ENCODE measurements around the gene PTBP2.
A peak's percentile ranks its signal among the peaks of the same experiment; 100 is the strongest.

The PTBP2 gene, protein sequence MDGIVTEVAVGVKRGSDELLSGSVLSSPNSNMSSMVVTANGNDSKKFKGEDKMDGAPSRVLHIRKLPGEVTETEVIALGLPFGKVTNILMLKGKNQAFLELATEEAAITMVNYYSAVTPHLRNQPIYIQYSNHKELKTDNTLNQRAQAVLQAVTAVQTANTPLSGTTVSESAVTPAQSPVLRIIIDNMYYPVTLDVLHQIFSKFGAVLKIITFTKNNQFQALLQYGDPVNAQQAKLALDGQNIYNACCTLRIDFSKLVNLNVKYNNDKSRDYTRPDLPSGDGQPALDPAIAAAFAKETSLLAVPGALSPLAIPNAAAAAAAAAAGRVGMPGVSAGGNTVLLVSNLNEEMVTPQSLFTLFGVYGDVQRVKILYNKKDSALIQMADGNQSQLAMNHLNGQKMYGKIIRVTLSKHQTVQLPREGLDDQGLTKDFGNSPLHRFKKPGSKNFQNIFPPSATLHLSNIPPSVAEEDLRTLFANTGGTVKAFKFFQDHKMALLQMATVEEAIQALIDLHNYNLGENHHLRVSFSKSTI

DNA sequence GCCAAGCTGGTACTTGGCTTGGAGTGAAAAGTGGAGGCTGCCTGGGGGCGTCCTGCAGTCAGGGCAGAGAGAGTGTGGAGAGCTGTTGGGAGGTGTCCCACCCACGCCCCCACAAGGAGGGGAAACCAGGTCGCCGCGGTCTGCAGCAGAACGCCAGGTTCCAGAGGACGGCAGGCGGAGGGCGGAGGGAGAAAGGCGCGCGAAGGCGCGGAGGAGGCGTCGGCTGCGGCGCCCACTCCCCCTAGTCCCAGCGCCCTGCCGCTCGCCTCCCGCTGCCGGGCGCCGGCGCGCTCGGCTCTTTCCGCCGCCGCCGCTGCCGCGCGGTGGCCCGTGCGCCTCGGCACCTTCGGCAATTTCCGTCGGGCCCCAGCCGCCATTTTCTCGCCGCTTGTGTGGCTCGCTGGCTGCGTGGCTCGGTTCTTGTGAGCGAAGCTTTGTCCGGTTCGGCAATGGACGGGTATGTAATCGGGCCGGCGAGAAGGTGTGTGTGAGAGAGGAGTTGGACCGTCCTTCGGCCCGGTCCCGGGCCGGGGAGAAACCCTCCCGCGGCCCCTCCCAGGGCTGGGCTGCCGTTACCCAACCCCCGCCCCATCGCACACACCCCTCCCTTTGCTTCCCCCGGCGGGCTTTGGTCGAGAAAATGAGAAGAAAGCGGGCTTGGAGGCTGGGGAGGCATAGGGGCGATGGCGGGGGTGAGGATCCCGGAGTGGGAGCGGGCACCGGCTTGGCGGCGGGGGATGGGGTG, at the start of gene PTBP2:
Gene PTBP2, plus strand, starts transcription at position 369 of the 745 bp plus-strand sequence. Its CDS starts 81 bp downstream, at position 450.
- DNase-seq (ENCODE audit: low spot score) = peak; percentile 78

DNA sequence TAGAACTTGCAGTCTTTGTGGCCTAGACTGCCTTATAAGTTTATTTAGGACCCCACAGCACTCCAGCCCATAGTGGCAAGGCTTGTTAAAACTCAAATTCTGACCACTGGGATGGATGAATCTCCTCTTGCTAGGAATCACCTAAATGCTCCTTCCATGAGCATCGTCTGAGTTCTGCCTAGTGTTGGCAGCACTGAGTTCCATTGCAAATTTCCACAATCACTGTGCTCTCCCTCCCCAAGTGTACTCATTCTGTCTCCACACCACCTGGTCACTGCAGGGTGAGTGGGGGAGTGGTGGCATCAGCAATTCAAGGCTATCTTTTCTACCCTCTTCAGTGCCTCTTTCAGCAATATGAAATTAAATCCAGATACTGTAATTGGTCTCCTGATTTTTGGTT, 46.7 kb upstream of the PTBP2 start:
- no peak for DNase-seq (ENCODE audit: low spot score)

DNA sequence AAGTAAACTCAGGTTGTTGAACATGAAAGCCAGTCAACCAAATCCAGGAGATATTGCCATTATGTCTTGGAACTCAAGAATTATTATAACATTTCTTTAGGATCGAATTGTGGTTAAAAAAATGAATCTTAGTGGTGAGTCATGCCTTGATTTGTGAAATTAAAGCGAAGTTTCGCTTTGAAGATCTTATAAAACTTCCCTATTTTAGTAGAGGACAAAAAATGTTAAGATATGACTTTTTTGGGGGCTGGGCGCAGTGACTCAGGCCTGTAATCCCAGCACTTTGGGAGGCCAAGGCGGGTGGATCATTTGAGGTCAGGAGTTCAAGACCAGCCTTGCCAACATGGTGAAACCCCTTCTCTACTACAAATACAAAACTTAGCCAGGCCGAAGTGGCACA, 39.5 kb upstream of the PTBP2 start:
- DNase-seq (ENCODE audit: low spot score) = no peak

DNA sequence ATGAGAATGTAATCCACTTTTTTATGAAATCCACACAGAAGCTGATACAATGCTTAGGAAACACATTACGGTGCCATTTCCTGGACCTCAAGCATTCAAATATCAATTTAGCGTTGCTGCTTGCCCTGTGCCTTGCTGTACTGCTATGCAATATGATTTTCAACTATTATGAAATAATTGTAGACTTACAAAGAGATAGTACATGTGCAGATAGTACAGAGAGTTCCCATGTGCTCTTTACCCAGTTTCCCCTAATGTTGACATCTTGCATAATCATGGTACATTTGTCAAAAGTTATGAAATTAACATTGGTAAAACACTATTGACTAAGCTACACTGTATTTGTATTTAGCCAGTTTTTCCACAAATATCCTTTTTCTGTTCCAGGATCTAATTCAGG, 37.7 kb upstream of the PTBP2 start:
- DNase-seq (ENCODE audit: low spot score) = no peak

DNA sequence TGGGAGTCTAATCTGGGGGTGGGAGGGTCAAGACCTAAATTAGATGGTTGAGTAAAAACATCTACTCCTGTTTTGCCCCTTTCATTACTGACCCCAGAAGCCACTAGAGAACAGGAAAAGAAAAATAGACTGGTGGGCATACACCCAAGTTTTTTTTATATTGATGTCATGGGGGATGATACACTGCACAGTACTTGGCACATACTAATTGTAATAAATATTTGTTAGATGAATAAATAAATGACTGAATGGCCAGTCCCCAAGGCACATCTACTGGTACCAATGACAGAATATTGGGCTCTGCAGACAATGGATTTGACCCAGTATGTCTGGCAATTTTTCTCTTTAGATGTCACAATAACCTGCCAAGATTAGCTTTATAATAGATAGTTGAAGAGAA, 36.8 kb upstream of the PTBP2 start:
- no peak for DNase-seq (ENCODE audit: low spot score)

DNA sequence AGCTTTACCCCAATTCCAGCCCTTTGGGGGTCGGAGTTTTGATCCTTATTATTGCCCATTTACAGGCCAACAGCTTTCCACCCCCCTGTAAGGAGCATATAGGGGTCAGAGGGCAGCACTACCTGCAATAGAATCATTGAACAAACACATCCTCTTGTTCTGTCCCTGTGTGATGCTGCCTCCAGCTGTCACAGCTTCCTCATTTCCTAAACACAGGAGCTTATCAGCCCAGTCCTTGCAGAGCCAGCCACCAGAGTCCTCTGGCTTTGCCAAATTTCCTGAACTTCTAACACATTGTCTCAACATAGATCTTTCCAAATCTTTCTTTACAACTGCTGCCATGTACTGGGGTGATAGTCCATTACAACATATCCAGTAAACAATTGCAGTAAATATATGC, 32.8 kb upstream of the PTBP2 start:
- no peak for DNase-seq (ENCODE audit: low spot score)

DNA sequence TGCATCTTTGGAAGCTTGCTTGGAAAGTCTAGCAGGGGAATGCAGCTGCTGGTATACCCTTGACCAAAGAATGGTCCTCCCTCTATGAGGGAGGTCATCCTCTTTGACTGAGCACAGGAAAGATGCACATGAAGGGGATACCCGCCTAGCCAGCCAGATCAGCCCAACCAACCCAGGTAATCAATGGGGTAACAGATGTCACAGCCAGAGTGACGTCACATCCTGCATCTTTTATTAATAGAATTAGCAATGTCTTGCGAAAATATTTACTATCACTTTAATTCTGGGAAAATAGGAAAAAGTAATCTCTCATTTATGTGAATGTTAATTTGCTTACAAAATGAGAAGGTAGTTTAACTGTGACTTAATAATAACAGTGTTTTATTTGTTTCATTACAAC, 25.6 kb upstream of the PTBP2 start:
- no peak for DNase-seq (ENCODE audit: low spot score)

DNA sequence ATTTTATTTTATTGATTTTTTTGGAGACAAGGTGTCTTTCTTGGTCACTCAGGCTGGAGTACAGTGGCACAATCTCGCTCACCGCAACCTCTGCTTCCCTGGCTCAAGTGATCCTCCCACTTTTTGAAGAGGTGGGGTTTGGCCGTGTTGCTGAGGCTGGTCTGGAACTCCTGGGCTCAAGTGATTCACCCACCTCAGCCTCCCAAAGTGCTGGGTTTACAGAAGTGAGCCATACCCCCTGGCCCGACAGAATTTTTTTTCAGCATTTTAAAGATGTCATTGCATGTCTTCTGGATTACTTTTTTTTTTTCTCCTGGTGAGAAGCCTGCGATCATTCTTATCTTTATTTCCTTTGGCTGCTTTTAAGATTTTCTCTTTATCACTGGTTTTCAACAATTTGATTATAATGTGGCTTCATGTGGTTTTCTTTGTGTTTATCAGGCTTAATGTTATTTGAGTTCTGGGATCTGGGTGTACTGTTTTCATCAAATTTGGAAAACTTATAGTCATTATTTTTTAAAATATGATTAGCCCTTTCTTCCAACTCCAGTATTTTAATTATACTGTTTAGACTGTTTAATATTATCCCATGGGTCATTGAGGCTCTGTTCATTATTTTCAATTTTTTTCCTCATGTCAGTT, 23.1 kb upstream of the PTBP2 start:
- DNase-seq (ENCODE audit: low spot score) = no peak

DNA sequence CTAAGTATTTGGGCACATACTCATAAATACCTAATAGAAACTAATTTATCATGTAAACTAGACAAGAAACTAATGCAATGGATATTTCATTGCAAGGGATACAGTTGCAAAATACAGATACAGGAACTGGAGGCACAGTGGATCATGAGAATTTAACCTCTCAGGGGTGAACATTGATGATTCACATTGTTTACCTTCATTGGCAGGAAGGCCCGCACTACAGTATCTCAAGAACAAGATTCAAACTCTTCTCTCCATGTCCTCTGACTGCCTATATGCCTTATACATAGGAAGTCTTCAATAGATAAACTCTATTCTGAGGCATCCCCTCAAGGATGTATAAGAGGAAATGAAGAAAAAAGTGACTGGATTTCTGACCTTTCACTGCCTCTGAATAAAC, 18.4 kb upstream of the PTBP2 start:
- no peak for DNase-seq (ENCODE audit: low spot score)

DNA sequence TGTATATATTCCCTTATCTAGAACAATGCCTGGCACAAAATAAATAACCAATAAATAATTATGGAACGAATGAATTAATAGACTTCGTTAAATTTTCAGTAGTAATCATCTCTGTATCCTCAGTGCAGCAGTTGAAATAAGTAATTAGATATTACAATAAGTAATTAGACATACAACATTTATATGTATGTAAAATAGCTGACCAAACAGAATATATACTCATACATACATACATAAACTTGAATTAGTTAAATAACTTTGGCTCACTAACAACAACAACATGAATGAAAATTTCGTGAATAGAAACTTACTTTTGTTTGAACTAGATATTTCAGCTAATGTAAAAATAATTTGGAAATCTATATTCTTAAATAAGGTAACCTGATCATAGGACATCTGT, 14.6 kb upstream of the PTBP2 start:
- no peak for DNase-seq (ENCODE audit: low spot score)

DNA sequence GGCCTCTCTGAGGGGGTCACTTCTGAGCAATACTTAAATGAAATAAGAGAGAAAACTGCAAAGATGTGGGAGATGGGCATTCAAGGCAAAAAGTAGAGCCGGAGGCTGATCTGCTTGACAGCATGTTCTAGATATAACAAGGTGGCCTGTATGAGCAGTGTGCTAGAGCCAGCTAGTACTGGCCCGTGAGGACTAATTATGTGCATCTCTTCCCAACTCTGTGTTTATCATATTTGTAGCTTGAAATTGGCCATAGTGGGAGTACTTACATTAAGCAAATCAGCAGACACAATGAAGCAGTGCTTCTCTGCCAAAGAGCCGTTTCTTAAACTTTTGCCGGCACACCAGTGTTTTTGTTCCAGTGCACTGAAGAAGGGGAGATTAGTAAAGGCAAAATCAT, 13.1 kb upstream of the PTBP2 start:
- DNase-seq (ENCODE audit: low spot score) = no peak

DNA sequence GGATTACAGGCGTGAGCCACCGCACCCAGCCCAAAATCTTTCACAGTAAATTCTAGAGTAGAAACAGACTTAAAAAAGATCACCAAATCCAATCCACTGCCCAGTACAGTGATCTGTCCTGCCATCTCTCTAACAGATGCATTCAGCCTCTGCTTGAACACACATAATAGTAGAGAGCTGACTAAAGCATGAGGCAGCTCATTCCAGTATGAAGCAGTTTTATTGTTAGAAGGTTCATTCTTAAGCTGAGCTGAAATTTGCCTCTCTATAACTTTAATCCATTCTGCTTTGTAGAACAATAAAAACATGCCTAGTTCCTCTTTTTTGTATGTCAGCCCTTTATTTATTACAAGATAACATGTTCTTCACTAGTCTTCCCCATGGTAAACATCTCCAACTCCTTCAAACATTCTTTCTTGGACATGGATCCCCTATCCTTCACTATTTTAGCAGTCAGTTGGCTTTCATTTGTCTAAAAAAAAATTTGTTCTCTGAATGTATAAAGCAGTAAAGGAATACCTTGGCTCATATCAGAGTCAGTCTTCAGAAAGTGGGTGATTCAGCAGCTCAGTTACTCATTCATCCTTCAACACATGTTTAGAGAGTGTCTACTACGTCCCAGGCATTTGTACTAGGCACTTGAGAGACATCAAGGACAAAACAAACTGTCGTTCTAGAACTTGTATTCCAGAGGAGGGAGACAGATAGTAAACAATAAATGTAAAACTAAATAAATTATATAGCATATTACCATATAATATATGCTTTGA, 10.7 kb upstream of the PTBP2 start:
- no peak for DNase-seq (ENCODE audit: low spot score)

DNA sequence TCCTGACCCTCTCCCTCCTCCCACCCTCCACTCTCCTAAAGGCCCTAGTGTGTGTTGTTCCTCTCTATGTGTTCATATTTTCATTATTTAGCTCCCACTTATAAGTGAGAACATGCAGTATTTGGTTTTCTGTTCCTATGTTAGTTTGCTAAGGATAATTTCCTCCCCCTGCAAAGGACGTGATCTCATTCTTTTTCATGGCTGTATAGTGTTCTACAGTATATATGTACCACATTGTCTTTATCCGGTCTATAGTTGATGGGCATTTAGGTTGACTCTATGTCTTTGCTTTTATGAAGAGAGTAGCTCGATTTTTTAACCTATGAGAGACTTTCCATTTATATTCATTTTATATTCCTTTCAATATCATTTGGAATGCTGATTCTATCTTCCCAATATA, 7.9 kb upstream of the PTBP2 start:
- DNase-seq (ENCODE audit: low spot score) = no peak

DNA sequence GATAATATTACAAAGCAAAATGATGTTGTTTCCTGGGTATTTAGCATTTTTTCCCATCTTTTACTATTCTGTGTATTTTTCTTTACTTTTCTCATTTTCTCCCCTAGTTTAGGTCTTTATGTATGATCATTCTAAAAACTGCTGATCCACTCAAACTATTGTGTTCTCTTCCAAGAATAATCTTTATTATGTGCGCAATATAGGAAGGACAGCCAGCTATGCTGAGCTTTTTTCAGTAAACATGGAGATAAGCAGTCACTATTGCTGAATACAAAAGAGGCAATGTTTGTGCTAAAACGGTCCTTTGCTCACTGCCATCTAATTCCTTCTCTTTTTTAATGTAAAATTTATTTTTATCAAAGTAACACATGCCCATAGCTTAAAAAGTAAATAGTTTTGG, 6.7 kb upstream of the PTBP2 start:
- DNase-seq (ENCODE audit: low spot score) = no peak

DNA sequence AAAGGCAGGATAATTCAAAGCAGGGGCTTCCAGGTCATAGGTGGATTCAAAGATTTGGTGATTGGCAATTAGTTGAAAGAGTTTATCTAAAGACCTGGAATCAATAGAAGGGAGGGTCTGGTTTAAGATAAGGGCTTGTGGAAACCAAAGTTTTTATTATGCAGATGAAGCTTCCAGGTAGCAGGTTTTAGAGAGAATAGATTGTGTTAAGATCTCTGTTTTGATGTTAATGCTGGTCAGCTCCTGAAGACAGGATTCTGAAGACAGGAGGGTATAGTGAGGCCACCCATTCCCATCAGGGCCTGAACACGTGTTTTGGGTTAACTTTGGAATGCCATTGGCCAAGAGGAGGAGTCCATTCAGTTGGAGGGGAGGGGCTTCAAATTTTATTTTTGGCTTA, 6.1 kb upstream of the PTBP2 start:
- no peak for DNase-seq (ENCODE audit: low spot score)

DNA sequence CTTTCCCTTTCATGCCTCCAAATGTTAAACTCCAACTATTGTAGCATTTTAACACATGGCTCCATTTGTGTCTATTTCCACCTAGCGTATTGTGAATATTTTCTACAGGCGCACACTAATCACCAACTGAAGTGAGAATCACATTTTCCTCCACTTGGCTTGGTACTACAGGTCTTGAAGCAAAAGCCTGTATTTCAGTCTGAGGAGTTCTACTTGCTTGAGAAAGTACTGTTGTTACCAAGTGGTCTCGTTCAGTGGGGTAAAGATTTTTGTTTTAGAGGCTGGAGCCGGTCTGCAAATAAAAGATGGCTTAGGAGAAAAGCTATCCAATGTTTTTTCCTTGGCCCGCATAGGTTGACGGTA, 550 bp upstream of the PTBP2 start:
- DNase-seq (ENCODE audit: low spot score) = no peak

DNA sequence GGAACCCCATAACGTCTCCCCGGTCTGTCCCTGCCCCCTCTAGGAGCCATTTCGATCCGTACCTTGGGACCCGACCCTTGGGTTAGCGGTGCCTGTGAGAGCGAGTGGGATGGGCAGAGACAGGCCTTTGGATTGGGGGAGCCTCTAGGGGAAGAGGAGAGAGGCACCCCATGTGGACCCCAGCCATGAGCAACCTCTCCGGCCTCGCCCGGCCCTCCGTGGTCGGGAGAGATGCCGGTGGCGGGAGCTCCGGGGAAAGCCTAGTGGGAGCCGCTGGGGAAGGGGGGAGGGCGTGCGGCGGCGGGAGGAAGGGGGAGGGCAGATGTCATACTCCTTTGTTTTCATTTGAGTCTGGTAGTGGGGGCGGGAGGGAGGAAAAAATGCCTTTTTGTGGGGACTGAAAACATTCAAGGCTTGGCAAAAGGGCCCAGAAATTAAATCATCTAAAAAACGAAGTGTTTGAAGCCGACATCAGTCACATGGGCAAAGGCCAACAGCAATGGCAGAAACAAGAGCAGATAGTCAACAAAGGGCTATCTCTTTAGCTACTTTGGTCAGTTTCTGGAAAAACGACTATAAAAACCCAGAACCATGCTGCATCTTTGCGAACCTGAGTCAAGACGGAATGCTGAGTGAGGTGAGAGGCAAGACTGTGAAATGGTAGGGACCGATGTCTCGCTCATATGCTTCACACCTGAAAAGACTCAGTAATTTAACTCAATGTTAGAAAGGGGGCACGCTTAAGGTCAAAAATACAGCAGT, 758 bp downstream of the PTBP2 start:
- DNase-seq (ENCODE audit: low spot score) = peak; percentile 23

DNA sequence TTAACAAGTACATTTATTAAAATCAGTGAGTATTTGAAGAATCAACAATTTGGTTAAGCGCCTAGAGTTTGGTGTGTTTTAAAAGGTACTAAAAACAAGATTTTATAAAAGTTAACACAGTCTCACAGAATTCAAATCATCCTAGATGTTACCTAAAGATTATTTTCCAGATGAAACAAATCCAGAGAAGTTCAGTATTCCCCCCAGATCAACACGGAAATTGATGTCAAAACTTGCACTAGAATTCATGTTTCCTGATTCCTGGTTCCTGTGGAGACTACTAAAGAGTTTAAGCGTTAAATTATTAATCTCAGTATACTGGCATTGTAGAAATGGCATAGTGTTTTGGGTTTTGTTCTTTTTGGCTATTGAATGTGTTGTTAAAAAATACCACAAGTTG, 1.4 kb downstream of the PTBP2 start:
- DNase-seq (ENCODE audit: low spot score) = no peak

DNA sequence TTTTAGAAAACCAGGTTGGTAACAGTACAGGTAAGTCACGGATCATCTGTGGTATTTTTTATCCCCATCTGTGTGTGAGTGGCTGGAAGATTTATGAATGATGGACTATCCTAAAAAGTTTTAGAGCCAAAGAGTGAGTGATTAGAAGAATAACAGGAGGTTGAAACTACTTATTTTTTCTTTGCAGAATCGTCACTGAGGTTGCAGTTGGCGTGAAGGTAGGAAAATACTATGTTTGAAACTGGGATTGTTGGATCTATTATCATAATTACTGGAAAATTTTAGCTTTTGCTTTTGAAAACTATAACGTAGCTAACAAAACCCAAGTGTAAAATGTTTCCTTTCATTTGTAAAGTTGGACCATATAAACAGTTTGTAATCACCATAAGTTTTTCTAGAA, 1.8 kb downstream of the PTBP2 start:
- no peak for DNase-seq (ENCODE audit: low spot score)

DNA sequence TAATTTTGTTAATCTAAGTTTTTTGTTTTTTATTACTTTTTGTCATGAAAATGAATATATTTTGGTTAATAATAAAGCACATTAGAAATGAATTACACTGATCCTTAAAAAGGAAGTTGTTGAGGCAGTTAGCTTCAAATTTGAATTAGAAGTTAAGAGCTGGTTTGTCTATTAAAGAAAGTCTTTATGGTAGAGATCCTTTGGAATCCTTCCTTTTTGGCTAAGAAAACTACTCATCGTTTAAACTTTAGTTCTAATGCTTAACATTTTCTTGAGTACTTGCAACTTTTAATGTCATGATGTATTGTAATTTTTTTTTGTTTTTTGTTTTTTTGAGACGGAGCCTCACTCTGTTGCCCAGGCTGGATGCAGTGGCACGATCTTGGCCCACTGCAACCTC, 2.4 kb downstream of the PTBP2 start:
- no peak for DNase-seq (ENCODE audit: low spot score)

DNA sequence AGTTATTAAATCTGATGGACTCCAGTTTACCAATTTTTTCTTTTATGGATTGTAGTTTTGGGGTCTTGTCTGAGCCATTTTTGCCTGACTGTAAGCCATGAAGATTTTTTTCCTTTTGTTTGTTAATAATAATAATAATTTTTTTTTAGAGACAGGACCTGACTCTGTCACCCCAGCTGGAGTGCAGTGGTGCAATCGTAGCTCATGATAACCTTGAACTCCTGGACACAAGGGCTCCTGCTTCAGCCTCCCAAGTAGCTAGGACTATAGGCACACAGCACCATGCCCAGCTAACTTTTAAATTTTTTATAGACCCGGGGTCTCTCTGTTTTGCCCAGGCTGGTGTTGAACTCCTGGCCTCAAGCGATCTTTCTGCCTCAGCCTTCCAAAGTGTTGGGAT, 6.3 kb downstream of the PTBP2 start:
- DNase-seq (ENCODE audit: low spot score) = no peak

Measured in CD4-positive, alpha-beta T cell treated with Interleukin-6 at 100 ng/mL for 8 hours (primary cell).